ENCODE results near the gene ITGBL1.

Gene ITGBL1

DNA sequence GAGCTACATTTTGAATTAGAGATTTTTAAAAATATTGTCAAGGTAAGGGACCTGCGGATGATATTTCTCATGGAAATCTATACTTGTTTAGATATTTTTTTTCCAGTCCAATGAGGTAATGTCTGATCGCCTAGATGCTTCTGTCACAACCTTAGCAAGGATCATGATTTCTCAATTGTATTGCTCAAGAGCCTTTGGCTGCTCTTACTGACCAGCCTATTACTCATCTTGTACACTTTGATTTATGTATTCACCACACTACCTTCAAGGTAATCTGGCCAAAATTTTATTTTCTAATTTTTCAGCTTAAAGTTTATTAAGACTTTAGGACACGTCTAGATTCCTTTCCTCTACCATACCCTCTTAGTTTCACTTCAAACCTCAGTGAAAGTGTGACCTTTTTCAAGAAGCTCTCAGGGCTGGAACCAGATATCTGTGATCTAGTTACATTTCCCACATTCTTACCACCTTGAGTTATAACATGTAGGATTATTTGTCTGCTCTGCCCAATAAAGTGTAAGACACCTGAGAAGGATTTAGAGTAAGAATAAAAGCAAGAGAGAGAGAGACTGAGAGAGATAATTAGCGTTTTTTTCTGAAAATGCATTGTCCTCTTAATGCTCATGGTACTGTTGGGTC lies 197.1 kb downstream of the ITGBL1 start:
- H3K79me2 ChIP-seq (ENCODE audit: insufficient read depth, low read length): no peaks in the 10 kb centered on the region
- no peak overlapping the region for H2AFZ ChIP-seq (ENCODE audit: low read depth, low read length, severe bottlenecking)
- no peaks in the 10 kb centered on the region for H3K9me3 ChIP-seq (ENCODE audit: insufficient read depth, low read length)
- H3K27ac ChIP-seq (ENCODE audit: low read depth, low read length): no peak overlapping the region
- no peaks in the 10 kb centered on the region for H3K9me2 ChIP-seq (replicated peaks; ENCODE audit: insufficient read depth, low read length)
- TF ChIP-seq EZH2phosphoT487 (conservative IDR thresholded peaks at IDR 0.05; ENCODE audit: low read length): no peak
- H3K4me3 ChIP-seq (ENCODE audit: insufficient read depth, low read length, poor library complexity, severe bottlenecking): no peak overlapping the region
- no peak overlapping the region for H3K9ac ChIP-seq (ENCODE audit: low read length)
- H3F3A ChIP-seq (ENCODE audit: insufficient read depth): no peaks in the 10 kb centered on the region
- no peaks in the 10 kb centered on the region for H3K27me3 ChIP-seq (ENCODE audit: low read length)
- no peak overlapping the region for H3K4me2 ChIP-seq (ENCODE audit: low read depth, low read length, poor library complexity, severe bottlenecking)
- H3K36me3 ChIP-seq (ENCODE audit: low read length): no peaks in the 10 kb centered on the region
- H4K20me1 ChIP-seq (ENCODE audit: low read depth, low read length): no peaks in the 10 kb centered on the region

DNA sequence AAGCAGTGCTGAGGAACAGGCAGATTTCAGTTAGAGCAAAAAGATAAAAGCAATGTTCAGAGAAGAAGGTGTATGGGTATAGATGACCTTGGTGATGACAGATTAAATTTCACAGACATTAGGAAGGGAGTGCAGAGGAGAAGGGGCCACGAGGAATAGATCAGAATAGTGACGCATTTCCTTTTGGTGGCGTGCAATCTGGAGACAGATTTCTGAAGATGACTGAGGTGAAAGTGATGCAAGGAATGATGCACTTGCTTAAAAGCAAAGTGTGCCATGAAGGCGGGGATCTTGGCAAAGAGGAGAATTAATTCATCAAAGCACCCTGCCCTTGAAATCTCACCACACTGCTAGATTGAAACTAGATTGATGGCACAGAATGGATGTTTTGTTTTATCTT lies 202.4 kb downstream of the ITGBL1 start:
- H3K9me2 ChIP-seq (replicated peaks; ENCODE audit: insufficient read depth, low read length): no peaks in the 10 kb centered on the region
- no peak overlapping the region for H2AFZ ChIP-seq (ENCODE audit: low read depth, low read length, severe bottlenecking)
- H4K20me1 ChIP-seq (ENCODE audit: low read depth, low read length): no peaks in the 10 kb centered on the region
- TF ChIP-seq EZH2phosphoT487 (conservative IDR thresholded peaks at IDR 0.05; ENCODE audit: low read length): no peak
- no peak for TF ChIP-seq CTCF (IDR thresholded peaks at IDR 0.05; ENCODE audit: insufficient read depth, low read length, poor library complexity, severe bottlenecking)
- H3K79me2 ChIP-seq (ENCODE audit: insufficient read depth, low read length): no peaks in the 10 kb centered on the region
- no peak overlapping the region for H3K27ac ChIP-seq (ENCODE audit: low read depth, low read length)
- no peak overlapping the region for H3K4me3 ChIP-seq (ENCODE audit: insufficient read depth, low read length, poor library complexity, severe bottlenecking)
- no peak overlapping the region for H3K4me2 ChIP-seq (ENCODE audit: low read depth, low read length, poor library complexity, severe bottlenecking)
- no peaks in the 10 kb centered on the region for H3K27me3 ChIP-seq (ENCODE audit: low read length)
- H3F3A ChIP-seq (ENCODE audit: insufficient read depth): no peaks in the 10 kb centered on the region
- H3K9me3 ChIP-seq (ENCODE audit: insufficient read depth, low read length): no peaks in the 10 kb centered on the region
- no peak overlapping the region for H3K9ac ChIP-seq (ENCODE audit: low read length)
- no peaks in the 10 kb centered on the region for H3K36me3 ChIP-seq (ENCODE audit: low read length)

DNA sequence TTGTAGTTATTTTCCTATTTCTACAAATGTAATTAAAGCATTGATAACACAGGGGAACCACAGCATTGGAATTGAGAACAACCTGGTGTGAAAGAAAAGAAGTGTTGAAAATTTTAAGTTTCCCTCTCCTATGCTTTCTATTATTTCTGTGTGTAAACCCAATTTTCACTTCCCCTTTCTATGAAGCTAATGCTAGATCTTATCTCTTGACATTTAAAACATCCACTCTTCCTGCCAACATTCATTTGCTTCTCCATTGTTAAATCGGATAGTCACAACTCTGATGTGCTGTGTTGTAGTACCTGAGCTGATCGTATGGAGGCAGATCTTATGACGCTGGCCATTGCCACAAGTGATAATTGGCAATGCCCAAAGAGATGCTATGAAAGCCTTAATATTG lies 203.0 kb downstream of the ITGBL1 start:
- no peak for TF ChIP-seq CTCF (IDR thresholded peaks at IDR 0.05; ENCODE audit: insufficient read depth, low read length, poor library complexity, severe bottlenecking)
- no peak for TF ChIP-seq EZH2phosphoT487 (conservative IDR thresholded peaks at IDR 0.05; ENCODE audit: low read length)
- H3K9me3 ChIP-seq (ENCODE audit: insufficient read depth, low read length): no peaks in the 10 kb centered on the region

GRCh38 chr13:101660711-101661110 lies 208.2 kb downstream of the ITGBL1 start:
- Histone ChIP-seq H3K27me3 (ENCODE audit: low read length) (no peaks in the 10 kb centered on the region), H3K4me2 (ENCODE audit: low read depth, low read length, poor library complexity, severe bottlenecking) (no peak overlapping the region), H4K20me1 (ENCODE audit: low read depth, low read length) (no peaks in the 10 kb centered on the region), H3K36me3 (ENCODE audit: low read length) (no peaks in the 10 kb centered on the region), H3K4me3 (ENCODE audit: insufficient read depth, low read length, poor library complexity, severe bottlenecking) (no peak overlapping the region), H3K27ac (ENCODE audit: low read depth, low read length) (no peak overlapping the region), H3K9me2 (replicated peaks; ENCODE audit: insufficient read depth, low read length) (no peaks in the 10 kb centered on the region), H2AFZ (ENCODE audit: low read depth, low read length, severe bottlenecking) (no peak overlapping the region), H3K79me2 (ENCODE audit: insufficient read depth, low read length) (no peaks in the 10 kb centered on the region), H3F3A (ENCODE audit: insufficient read depth) (no peaks in the 10 kb centered on the region), H3K9me3 (ENCODE audit: insufficient read depth, low read length) (no peaks in the 10 kb centered on the region), H3K9ac (ENCODE audit: low read length) (no peak overlapping the region)
- TF ChIP-seq EZH2phosphoT487 (conservative IDR thresholded peaks at IDR 0.05; ENCODE audit: low read length) (no peak), CTCF (IDR thresholded peaks at IDR 0.05; ENCODE audit: insufficient read depth, low read length, poor library complexity, severe bottlenecking) (no peak)

More for the DNA sequence above, 203.0 kb downstream of the ITGBL1 start:
- H3K4me2 ChIP-seq (ENCODE audit: low read depth, low read length, poor library complexity, severe bottlenecking): no peak overlapping the region
- H4K20me1 ChIP-seq (ENCODE audit: low read depth, low read length): no peaks in the 10 kb centered on the region
- no peaks in the 10 kb centered on the region for H3K27me3 ChIP-seq (ENCODE audit: low read length)
- H3K79me2 ChIP-seq (ENCODE audit: insufficient read depth, low read length): no peaks in the 10 kb centered on the region
- no peaks in the 10 kb centered on the region for H3K9me2 ChIP-seq (replicated peaks; ENCODE audit: insufficient read depth, low read length)
- no peak overlapping the region for H3K9ac ChIP-seq (ENCODE audit: low read length)
- H3K36me3 ChIP-seq (ENCODE audit: low read length): no peaks in the 10 kb centered on the region
- H3K4me3 ChIP-seq (ENCODE audit: insufficient read depth, low read length, poor library complexity, severe bottlenecking): no peak overlapping the region
- H2AFZ ChIP-seq (ENCODE audit: low read depth, low read length, severe bottlenecking): no peak overlapping the region
- no peaks in the 10 kb centered on the region for H3F3A ChIP-seq (ENCODE audit: insufficient read depth)
- H3K27ac ChIP-seq (ENCODE audit: low read depth, low read length): no peak overlapping the region
